SU-DHL-6 (cell line): ENCODE data around the gene PHF20.

ENCODE experiments used
- EZH2phosphoT487 ChIP-seq: fragments of 200-600 bp; sonication (generic), shearing (Covaris generic); conservative IDR thresholded peaks from 2 replicates; pipeline ENCODE4 v1.6.1; 2018; ENCODE audit warnings: mild to moderate bottlenecking, antibody characterized with exemption, low read length, moderate library complexity, mixed read lengths
- TF ChIP-seq, protein P1 (sequence below): fragments of 200-600 bp; sonication (generic); IDR thresholded peaks from one replicate; pipeline ENCODE4 v1.5.1; 2017; ENCODE audit warnings: antibody characterized with exemption, mild to moderate bottlenecking, low read length, moderate library complexity; ENCODE audit not compliant: insufficient read depth, poor library complexity, severe bottlenecking

DNA sequence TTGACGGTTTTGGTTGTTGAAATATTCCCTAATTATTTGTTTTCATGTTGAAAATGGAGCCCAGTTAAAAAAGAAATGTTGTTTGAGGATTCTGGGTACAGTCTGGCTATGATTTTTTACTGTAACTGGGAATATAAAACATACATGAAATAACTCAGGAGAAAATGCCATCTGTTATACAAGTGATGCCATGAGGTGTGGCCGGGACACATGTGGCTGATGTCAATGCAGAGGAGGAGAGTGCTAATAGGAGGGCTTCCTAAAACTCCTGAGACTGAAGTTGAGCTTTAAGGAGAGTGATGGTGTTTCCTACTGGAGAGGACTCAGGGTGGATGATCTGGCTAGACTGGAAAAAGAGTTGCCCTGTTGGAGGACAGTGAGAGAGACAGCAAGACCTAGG is 169.8 kb downstream of the PHF20 start:
- TF ChIP-seq, protein P1, sequence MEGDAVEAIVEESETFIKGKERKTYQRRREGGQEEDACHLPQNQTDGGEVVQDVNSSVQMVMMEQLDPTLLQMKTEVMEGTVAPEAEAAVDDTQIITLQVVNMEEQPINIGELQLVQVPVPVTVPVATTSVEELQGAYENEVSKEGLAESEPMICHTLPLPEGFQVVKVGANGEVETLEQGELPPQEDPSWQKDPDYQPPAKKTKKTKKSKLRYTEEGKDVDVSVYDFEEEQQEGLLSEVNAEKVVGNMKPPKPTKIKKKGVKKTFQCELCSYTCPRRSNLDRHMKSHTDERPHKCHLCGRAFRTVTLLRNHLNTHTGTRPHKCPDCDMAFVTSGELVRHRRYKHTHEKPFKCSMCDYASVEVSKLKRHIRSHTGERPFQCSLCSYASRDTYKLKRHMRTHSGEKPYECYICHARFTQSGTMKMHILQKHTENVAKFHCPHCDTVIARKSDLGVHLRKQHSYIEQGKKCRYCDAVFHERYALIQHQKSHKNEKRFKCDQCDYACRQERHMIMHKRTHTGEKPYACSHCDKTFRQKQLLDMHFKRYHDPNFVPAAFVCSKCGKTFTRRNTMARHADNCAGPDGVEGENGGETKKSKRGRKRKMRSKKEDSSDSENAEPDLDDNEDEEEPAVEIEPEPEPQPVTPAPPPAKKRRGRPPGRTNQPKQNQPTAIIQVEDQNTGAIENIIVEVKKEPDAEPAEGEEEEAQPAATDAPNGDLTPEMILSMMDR = no peak
- no peak for TF ChIP-seq EZH2phosphoT487
